GM19193 (cell line): Measurements from ENCODE around the gene GSTK1.

ENCODE experiments used
- POLR2A ChIP-seq: IDR thresholded peaks from 4 replicates; pipeline ENCODE4 v1.6.1; 2011; ENCODE audit not compliant: insufficient read depth, insufficient read length; ENCODE audit errors: extremely low read depth

The GSTK1 gene

GRCh38 chr7:143250199-143250598 is 13.0 kb upstream of the GSTK1 start:
- no peak for TF ChIP-seq POLR2A

- TF ChIP-seq POLR2A = no peak
Measured at GRCh38 chr7:143250822-143251221, 12.4 kb upstream of the GSTK1 start.

GRCh38 chr7:143252006-143252405 is 11.2 kb upstream of the GSTK1 start:
- no peak for TF ChIP-seq POLR2A

- TF ChIP-seq POLR2A = no peak
Measured at GRCh38 chr7:143255564-143255963, 7.7 kb upstream of the GSTK1 start.

GRCh38 chr7:143256325-143256724 is 6.9 kb upstream of the GSTK1 start:
- TF ChIP-seq POLR2A = no peak

GRCh38 chr7:143256932-143257331 is 6.3 kb upstream of the GSTK1 start:
- no peak for TF ChIP-seq POLR2A

- no peak for TF ChIP-seq POLR2A
Measured at GRCh38 chr7:143257501-143257900, 5.7 kb upstream of the GSTK1 start.

- TF ChIP-seq POLR2A = no peak
Measured at GRCh38 chr7:143258831-143259230, 4.4 kb upstream of the GSTK1 start.

- no peak for TF ChIP-seq POLR2A
Measured at GRCh38 chr7:143259765-143260164, 3.5 kb upstream of the GSTK1 start.

GRCh38 chr7:143261901-143262300 is 1.3 kb upstream of the GSTK1 start:
- no peak for TF ChIP-seq POLR2A

- no peak for TF ChIP-seq POLR2A
Measured at GRCh38 chr7:143265017-143265693, 1.9 kb downstream of the GSTK1 start.

- no peak for TF ChIP-seq POLR2A
Measured at GRCh38 chr7:143269251-143269650, 6.0 kb downstream of the GSTK1 start.

- TF ChIP-seq POLR2A = no peak
Measured at GRCh38 chr7:143271240-143271639, 8.0 kb downstream of the GSTK1 start.

GRCh38 chr7:143272871-143273270 is 9.6 kb downstream of the GSTK1 start:
- no peak for TF ChIP-seq POLR2A

GRCh38 chr7:143279186-143280098 is 16.2 kb downstream of the GSTK1 start:
- TF ChIP-seq POLR2A = no peak

GRCh38 chr7:143280160-143280559 is 16.9 kb downstream of the GSTK1 start:
- no peak for TF ChIP-seq POLR2A
